Choroid plexus epithelial cell (primary cell): Measurements from ENCODE around the gene PEG3.

Experiments used
- DNase-seq: peaks from one replicate; pipeline ENCODE4 v3.0.0-alpha.2; 2010; ENCODE audit warnings: low read depth
- H3K4me3 ChIP-seq: 2 replicates; pipeline ENCODE4 v1.5.1; 2011; ENCODE audit warnings: low read depth, mild to moderate bottlenecking, control low read depth, low read length, moderate library complexity
- CTCF ChIP-seq: conservative IDR thresholded peaks from 2 replicates; pipeline ENCODE4 v1.5.1; 2011; ENCODE audit warnings: low read depth, mild to moderate bottlenecking, control low read depth, inconsistent platforms, low read length, moderate library complexity

PEG3 gene

GRCh38 chr19:56838909-56839651, 1.4 kb downstream of the PEG3 start:
- DNase-seq = peak; percentile 75
- no peak for TF ChIP-seq CTCF
- no peak overlapping the region for H3K4me3 ChIP-seq

- TF ChIP-seq CTCF = peak; percentile 18
- DNase-seq = peak; percentile 24
- H3K4me3 ChIP-seq = peak overlapping the region; percentile 37
Measured at GRCh38 chr19:56838024-56838908, 2.3 kb downstream of the PEG3 start.

GRCh38 chr19:56837492-56838023, 3.0 kb downstream of the PEG3 start:
- DNase-seq = peak; percentile 22
- TF ChIP-seq CTCF = peak; percentile 10
- H3K4me3 ChIP-seq = no peak overlapping the region

GRCh38 chr19:56837004-56837403, 3.5 kb downstream of the PEG3 start:
- DNase-seq = no peak
- no peak for TF ChIP-seq CTCF
- H3K4me3 ChIP-seq = no peak overlapping the region

GRCh38 chr19:56836059-56836458, 4.5 kb downstream of the PEG3 start:
- H3K4me3 ChIP-seq = no peak overlapping the region
- TF ChIP-seq CTCF = no peak

GRCh38 chr19:56835401-56835800, 5.1 kb downstream of the PEG3 start:
- no peak for TF ChIP-seq CTCF
- H3K4me3 ChIP-seq = no peak overlapping the region
- no peak for DNase-seq

More at GRCh38 chr19:56836059-56836458, 4.5 kb downstream of the PEG3 start:
- no peak for DNase-seq
